Measurements from ENCODE around the gene ACTN2.
"Not testable (repeated sequence)": the region's sequence is repeated elsewhere in the genome, so short reads cannot be mapped to it uniquely, and the experiment has no call there.

ACTN2 gene

DNA sequence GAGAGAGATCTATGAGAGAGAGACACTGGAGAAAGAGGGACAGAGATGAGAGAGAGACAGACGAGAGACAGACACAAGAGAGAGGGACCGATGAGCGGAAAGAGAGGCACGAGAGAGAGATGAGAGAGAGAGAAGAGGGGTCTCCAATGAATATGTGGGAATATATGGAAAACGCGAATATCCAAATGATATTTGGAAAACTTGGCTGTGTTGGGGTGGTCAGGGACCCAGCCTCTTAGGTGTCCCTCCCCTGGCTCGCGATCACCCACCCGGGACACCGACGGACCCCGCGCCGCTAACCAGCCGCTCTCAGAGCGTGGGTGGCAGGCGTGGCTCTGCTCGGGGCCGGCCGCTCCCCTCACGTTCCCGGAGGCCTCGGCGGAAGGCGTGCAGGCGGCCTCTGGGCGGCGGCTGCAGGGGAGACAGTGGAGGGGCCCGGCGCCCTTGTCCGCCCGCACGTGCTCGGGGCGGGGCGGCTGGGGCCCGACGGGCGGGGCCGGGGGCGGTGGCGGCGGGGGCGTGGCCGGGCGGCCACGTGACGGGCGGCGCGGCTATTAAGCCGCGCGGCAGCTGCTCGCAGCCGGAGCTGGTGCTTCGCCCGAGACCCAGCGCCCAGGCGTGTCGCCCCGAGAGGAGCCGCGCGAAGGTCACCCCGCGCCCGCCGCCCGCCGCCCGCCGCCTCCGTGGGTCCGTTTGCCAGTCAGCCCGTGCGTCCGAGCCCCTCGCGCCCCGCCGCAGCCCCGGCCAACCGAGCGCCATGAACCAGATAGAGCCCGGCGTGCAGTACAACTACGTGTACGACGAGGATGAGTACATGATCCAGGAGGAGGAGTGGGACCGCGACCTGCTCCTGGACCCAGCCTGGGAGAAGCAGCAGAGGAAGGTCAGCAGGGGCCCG is at the start of gene ACTN2:
TSS of gene ACTN2 (plus strand) at position 583 of the 898 bp plus-strand sequence. CDS start at position 758, 175 bp downstream.
- ATAC-seq: peak; percentile 73
- DNase-seq: peak; percentile 46

DNA sequence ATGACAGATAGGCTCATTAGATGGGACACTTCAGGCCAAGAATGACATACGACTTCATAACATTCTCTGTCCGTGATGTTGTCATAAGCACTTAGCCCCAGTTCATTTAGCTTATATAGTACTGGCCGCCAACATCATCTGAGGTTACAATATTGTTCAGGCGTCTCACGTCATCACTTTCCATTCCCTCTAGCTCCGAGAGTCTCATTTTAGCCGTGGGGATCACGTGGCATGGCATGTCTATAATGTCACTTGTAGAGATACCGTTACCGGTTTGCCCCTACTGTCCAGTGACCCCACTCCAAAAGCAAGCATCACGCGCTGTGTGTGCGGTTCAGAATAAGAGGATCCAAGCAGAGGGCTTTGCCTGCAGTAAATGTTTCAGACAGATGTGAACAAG is 47.4 kb upstream of the ACTN2 start:
- no peak for DNase-seq
- ATAC-seq: no peak

DNA sequence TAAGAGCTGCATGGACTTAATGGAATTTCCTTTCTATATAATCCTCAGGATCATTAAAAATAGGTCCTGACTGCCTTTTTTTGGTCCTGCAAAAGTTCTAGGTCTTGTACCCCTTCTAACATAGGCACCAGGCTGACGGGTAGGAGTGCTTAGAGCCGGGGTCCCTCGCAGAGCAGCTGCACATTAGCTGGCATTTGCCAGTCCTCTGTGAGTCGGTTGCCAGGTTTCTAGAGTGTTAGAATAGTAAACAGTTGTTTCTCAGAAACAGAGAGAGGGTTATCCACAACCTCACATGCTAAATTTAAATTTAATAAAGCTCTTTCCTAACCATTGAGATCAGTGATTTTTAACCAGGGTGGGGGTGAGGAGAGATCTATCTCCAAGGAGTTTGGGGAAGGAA is 46.6 kb upstream of the ACTN2 start:
- DNase-seq (no peak), ATAC-seq (no peak)

DNA sequence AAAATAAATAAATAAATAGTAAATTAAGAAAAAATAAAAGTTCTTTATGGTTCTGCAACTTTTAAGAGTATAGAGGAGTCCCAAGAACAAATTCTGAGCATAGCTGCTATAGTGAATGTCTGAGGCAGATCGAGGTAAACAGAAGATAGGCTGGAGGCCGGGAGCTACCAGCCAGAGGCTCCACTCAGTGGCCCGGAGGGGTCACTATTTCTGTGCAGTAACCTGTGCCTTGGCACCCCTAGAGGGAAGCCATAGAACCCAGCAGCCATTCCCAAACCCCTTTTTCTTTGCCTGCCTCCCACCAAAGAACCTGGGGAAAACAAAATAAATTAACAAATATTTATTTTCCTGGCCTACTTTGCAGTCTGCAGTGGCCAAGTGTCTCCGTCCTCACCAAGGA is 43.5 kb upstream of the ACTN2 start:
- ATAC-seq (no peak), DNase-seq (no peak)

DNA sequence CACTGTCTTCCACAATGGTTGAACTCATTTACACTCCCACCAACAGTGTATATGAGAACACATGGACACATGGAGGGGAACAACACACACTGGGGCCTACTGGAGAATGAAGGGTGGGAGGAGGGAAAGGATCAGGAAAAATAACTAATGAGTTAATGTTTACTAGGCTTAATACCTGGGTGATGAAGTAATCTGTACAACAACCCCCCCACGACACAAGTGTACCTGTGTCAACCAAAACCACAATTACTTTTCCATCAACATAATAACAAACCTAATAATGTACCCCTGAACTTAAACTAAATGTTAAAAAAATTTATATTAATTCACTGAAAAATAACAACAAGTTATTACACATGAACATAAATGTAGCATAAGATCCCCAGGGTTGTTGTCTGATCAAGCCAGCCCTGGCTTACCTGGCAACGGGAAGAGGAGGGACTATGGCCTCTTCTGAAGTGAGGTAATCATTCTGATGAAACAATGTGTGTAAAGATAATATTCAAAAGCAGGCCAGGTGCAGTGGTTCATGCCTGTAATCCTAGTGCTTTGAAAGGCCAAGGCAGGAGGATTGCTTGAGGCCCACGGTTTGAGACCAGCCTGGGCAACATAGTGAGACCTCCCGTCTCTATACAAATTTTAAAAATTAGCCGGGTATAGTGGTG is 41.2 kb upstream of the ACTN2 start:
- no peak for ATAC-seq
- no peak for DNase-seq

DNA sequence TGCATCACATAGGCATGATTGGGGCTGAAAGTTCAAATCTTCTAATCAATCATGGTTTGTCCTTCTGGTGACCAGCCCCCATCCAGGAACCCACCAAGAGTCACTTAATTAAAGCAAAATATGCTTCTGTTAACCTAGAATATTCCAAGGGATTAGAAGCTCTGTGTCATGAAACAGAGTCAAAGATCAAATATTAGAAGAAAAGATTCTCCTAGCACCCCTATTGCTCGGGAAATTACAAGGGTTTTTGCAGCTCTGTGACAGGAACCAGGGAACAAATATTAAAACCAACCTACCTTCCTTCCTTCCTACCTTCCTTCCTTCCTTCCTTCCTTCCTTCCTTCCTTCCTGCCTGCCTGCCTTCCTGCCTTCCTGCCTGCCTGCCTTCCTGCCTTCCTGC is 31.8 kb upstream of the ACTN2 start:
- DNase-seq (no peak), ATAC-seq (no peak)

DNA sequence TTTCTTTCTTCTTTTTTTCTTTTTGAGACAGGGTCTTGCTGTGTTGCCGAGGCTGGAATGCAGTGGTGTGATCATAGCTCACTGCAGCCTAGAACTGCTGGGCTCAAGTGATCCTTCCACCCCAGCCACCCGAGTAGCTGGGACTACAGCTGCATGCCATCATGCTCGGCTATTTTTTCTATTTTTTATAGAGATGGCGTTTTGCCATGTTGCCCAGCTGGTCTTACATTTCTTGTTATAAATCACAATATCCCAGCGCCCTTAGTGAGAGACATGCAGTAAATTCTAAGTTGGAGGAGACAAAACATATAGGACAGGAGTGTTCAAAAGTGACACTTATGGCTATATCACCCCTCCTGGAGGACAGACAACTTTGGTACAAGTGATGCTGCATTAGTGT is 31.3 kb upstream of the ACTN2 start:
- ATAC-seq (no peak), DNase-seq (no peak)

DNA sequence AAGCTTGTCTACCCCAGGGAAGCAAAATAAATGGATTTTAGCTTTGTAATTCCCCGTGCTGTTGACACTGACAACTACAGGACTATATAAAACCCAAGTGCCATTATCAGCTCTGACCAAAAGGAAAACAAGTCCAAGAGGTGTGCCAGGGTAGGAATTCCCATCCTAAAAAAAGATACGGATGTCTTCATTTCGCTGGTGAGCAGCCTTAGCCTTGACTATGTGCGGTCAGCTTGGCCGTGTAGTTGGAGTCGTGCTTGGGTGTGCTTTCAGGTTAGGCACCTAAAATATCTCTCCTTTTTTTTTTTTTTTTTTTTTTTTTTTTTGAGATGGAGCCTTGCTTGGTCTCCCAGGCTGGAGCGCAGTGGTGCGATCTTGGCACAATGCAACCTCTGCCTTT is 28.9 kb upstream of the ACTN2 start:
- no peak for DNase-seq
- no peak for ATAC-seq

DNA sequence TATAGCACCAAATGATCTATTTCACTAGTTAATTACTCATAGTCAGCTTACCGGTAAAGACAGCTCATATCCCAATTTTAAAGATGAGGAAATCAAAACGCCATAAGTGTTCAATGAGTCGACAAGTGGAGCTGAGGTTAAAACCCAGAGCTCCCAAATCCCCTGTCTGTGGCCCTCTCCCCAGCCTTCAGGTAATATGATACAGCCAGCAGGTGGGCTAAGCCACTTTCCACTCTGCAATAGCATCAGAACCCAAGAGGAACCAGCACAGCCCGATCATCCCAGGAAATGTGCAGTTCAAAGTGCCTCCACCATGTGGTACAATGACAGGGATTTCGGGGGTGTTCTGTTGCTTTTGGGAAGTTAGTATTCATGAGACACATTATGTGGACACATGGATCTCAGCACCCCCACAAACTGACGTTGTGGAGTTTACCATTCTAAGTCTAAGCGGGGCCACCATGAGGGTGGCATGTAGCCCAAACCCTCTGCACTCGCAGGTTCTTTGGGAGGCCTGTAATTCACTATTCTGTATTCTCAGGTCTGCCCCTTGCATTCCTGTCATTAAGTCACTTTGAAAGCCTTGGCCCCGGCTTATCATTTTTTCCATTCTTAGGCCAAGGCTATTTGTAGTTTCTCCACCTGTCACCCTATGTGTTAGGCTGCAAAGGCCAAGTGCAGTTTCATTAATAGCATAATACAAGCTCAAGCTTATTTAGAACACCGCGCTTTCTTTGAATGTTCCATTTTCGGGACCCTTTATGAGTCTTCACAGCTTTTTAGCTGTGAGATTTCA is 26.3 kb upstream of the ACTN2 start:
- DNase-seq (no peak), ATAC-seq (no peak)

DNA sequence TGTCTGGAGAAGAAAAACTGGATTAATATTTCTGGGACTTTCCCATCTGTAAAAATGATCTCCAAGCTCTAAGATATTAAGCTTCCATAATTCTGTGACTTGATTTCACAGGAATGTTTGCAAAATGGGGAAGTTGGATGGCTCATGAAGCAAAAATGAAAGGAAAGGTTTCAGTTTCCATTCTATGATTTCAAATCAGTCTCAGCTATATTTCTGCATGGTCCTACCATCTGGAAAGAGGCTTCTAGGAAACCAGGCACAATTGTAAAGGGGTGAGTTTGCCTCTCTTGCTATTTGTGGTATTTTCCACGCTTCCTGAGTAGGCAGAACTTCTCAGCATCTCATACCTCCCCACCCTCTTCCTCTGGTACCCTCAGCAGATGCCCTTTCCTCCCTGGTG is 22.4 kb upstream of the ACTN2 start:
- DNase-seq (no peak), ATAC-seq (no peak)

DNA sequence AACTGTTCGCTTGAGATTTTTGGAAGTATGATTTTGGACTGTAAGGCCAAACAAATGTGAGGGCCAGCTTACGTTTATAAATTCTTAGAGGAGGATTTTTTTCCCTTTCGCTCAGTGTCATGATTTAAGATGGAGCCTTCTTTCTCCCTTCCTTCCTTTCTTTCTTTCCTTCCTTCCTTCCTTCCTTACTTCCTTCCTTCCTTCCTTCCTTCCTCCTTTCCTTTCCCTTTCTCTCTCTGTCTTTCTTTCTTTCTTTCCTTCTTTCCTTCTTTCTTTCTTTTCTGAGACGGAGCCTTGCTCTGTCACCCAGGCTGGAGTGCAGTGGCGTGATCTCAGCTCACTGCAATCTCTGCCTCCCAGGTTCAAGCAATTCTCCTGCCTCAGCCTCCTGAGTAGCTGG is 17.4 kb upstream of the ACTN2 start:
- DNase-seq, ATAC-seq: not testable (repeated sequence)

DNA sequence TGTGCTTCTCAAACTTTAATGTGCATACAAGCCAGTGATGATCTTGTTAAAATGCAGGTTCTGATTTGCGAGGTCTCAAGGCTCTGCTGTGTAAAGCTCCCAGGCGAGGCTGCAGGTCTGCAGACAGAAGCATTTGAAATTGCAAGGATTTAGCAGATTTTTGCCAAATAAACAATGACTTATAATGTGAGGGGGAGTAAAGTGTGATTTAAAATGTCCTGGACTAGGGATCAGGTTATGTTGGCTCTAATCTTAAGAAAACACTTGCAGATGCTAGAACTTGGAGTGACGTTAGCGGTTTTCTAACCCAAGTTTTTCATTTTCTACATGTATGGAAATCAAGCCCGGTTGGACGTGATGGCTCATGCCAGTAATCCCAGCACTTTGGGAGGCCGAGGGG is 16.2 kb upstream of the ACTN2 start:
- no peak for DNase-seq
- no peak for ATAC-seq

DNA sequence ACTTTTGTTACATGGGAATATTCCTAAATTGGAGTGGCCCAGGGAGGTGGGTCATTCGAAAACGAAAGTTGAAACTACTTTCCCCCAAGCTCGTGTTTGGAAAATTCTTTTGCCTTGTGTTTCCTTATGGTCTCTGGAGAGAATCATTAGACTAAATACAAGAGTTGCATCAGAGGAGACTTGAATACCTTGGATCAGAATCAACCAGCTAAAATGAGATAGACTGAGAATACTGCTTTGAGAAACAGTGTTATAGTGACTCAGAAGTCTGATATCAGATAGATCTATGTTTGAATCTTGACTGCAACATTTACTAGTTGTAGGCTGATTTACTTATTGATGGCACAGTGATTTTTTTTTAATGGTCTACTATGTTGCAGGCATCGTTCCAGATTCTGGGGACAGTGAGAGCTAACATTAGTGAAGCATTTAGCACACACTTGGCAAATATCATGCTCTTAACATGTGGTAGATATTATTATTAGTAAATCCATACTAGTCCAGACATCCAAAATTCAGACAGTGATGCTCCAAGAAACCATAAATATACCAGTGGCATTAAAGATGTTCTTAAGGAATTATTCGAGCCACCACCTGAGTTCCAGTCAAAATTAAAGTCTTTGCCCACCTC is 12.9 kb upstream of the ACTN2 start:
- DNase-seq (no peak), ATAC-seq (no peak)

DNA sequence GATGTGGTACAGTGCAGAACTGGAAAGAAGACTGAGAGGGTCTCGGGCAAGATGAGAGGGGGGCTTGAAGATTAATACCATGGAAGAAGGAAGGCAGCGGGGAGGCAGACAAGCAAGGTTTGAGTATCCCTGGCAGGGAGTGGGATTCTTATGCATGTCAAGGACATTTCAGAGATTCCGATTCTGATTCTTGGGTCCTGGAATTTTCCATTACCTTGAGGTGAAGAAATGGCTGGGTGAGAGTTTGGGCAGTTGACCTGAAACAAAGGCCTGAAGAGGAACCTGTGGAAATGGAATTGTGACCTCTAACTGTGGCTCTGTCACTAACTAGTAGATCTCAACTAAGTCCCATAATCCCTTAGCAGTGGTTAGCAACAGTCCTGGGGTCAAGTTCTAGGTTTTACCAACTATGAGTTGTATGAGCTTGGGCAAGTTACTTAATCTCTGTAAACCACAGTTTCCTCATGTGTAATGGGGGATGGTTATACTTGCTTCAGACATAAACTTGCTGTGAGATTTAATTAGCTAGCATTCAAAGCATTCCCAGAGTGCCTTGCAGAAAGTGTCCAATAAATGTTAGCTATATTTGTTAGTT is 8.6 kb upstream of the ACTN2 start:
- DNase-seq (no peak), ATAC-seq (no peak)

DNA sequence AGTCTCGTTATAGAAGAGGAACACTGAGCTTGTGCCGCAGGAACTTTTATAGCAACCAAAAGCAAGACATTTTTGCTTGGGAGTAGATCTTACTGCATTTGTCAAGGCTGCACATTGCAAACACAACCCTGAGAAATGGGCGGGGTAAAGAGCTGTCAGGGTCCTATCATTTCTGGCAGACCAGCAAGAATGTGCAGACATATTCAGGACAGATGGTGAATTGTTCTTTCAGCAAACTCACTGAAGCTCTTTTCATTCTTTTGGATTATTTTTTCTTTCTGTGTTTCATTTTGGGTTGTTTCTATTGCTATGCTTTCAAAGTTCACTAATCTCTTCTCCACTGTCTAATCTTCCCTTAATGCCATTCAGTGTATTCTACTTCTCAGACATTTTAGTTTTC is 5.1 kb upstream of the ACTN2 start:
- ATAC-seq (no peak), DNase-seq (no peak)

DNA sequence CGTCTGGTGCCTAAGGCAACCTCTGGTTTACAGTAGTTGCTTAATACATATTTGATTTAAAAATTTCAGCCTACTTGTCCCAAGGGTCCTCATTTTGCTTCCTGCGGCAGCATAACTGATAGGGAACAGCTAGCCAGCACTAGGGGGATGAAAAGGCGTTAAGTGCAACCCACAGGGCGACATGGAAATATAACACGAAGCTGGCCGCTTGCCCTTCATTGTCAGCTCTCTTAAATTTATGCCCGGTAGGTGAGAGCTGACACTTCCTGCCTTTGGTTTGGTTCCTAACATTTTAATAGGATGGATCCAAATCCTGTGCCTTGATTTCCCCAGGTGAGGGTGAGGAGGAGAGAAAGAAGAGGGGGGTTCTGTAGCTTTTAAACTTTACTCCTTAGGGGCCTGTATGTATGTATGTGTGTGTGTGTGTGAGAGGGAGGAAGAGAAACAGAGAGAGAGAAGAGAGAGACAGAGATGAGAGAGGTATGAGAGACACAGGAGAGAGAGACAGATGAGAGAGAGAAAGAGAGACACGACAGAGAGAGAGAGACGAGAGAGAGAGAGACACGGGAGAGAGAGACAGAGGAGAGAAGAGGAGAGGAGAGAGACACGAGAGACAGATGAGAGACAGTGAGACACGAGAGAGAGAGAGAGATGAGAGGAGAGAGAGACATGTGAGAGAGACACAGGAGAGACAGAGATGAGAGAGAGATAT is 938 bp upstream of the ACTN2 start:
- DNase-seq (no peak), ATAC-seq (no peak)

DNA sequence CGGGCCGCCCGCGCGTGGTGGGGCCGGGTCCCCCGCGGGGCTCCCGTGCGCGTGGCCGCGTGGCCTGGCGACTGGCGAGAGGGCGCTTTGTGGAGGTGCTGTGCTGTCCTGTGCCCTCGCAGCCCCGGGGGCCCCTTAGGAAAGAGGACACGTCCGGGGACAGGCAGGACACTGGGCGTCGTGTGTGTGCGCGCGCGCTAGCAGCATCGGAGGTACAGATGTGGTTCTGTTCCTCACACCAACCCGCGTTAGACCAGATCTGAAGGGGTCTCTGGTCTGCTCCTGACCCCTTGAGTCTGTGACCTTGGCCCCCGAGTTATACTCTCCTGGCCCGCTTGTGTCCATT is 489 bp downstream of the ACTN2 start:
- DNase-seq: no peak
- ATAC-seq: no peak

DNA sequence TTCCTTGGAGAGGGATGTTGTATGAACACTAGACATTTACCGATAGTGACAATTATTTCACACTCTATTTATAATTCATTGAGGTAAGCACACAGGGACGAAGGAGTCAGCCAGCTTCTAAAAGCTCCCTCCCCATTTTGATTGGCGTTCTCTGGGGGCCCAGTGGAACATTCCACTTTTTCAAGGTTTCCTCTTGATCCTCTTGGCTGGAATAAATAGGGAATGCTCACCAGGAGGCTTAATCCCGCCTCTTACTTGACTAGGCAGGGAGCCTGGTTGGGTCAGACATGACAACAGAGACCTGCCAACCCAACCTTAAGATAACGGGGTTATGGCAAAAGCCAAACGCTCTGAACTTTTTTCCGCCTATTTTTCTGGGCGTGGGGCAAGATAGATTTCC is 974 bp downstream of the ACTN2 start:
- DNase-seq: no peak
- ATAC-seq: no peak

DNA sequence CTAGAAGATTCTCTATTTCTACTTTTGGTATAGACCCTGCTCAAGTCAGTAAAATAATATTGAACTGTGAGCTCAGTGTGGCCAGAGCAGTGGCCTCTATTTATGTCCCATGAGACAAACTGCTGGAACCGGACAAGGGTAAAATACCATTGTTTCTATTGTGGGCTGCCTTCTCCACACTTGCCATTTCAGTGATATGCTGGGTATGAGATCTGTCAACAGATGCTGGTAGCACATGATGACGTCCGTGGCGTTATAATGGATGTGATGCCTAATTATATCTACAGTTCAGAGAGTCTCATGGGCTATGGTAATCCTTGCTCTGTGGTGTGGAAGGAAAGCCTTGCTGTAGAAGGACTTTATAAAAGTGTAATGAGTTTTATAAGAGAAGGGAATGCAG is 2.4 kb downstream of the ACTN2 start:
- ATAC-seq (no peak), DNase-seq (no peak)

DNA sequence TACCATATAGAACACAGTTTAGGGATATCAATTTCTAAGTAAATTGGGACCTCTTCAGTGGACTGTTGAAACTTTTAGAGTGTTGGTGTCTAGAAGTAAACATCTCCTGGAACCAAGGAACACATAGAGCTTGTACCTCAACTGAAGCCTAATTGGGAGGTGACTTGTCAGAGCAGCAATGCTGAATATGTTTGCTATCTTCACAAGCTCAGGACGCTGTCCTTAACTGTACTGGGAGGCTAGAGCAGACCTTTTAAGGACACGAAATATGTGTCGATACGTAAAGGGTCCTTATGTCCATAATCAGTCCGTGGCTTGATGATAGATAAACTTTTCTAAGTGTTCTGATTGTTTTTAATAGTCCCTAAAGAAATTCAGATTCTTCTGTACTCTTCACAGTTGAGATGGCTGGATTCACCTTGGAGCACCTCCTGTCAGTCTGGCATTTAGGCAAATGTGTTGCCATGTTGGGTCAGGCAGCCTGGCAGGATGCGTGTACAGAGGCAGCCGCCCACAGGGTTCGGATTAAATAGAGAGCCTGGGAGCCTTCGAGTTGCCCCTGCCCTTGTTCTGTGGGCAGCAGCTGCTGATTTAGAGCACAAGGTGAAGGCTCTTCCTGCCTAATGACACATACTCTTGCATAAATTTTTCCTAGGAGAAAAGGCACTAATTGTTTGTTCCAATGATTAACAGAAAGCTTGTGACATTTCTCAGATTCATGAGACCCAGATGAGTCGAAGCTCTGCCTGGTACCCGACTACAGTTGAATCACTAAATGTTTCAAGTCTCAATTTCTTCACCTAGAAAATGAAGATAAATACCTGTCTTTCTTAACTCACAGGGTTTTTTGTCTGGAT is 3.6 kb downstream of the ACTN2 start:
- ATAC-seq: peak; percentile 12
- DNase-seq: no peak

DNA sequence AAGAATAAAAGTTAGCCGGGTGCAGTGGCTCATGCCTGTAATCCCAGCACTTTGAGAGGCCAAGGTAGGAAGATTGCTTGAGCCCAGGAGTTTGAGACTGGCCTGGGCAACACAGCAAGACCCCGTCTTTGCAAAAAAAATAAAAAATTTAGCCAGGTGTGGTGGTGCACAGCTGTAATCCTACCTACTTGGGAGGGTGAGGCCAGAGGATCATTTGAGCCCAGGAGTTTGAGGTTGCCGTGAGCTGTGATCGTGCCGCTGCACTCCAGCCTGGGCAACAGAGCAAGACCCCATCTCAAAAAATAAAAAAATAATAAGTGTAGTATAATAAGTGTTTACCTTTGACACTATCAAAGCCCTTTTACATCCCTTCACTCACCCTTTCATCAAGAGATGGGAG is 5.0 kb downstream of the ACTN2 start:
- no peak for ATAC-seq
- DNase-seq: no peak

All from stimulated activated naive CD8-positive, alpha-beta T cell treated with anti-CD3 and anti-CD28 coated beads, Interleukin-15, Interleukin-2, amounts not matched to agents 100 U/mL and 50 U/mL, for 24 hours (primary cell).